GM23338 (cell line): ENCODE measurements around the gene LRFN4. TPM values are rescaled to one million over a fixed set of nuclear protein-coding genes. Genes with fewer than 3 reads are reported as not detected.

ENCODE experiments used
- ATAC-seq: fragments of 200-7000 bp; cut with Tn5 transposase; 3 replicates; pipeline ENCODE4 v1.9.1; 2020
- DNase-seq: peaks from one replicate; pipeline ENCODE4 v3.0.0-alpha.2; 2015; ENCODE audit warnings: low spot score
- H2AFZ ChIP-seq: fragments of 200-600 bp; sonication (generic); 2 replicates; pipeline ENCODE4 v1.8.0; 2016; ENCODE audit warnings: antibody characterized with exemption, mild to moderate bottlenecking, moderate library complexity
- H3F3A ChIP-seq: fragments of 200-600 bp; sonication (generic); replicated peaks from 2 replicates; pipeline ENCODE4 v1.8.0; 2017; ENCODE audit warnings: antibody characterized with exemption, mixed run types, low read depth
- H3K27ac ChIP-seq: fragments of 200-600 bp; sonication (generic); 2 replicates; pipeline ENCODE4 v1.6.1; 2016; ENCODE audit warnings: low read depth
- H3K27me3 ChIP-seq: fragments of 200-600 bp; sonication (generic); 2 replicates; pipeline ENCODE4 v1.8.0; 2016; ENCODE audit warnings: mild to moderate bottlenecking, mixed run types, moderate library complexity; ENCODE audit not compliant: insufficient read depth
- H3K36me3 ChIP-seq: fragments of 200-600 bp; sonication (generic); 2 replicates; pipeline ENCODE4 v1.8.0; 2016; ENCODE audit warnings: mild to moderate bottlenecking; ENCODE audit not compliant: insufficient read depth
- H3K4me1 ChIP-seq: fragments of 200-600 bp; sonication (generic); 2 replicates; pipeline ENCODE4 v1.8.0; 2016; ENCODE audit warnings: mild to moderate bottlenecking, moderate library complexity; ENCODE audit not compliant: insufficient read depth
- H3K4me2 ChIP-seq: fragments of 200-600 bp; sonication (generic); 2 replicates; pipeline ENCODE4 v1.7.1; 2017; ENCODE audit warnings: mixed run types
- H3K4me3 ChIP-seq: fragments of 200-600 bp; sonication (generic); 2 replicates; pipeline ENCODE4 v1.6.1; 2016; ENCODE audit warnings: mixed run types
- H3K79me2 ChIP-seq: fragments of 200-600 bp; sonication (generic); replicated peaks from 2 replicates; pipeline ENCODE4 v1.8.0; 2017; ENCODE audit warnings: mild to moderate bottlenecking; ENCODE audit not compliant: insufficient read depth
- H3K9me2 ChIP-seq: fragments of 200-600 bp; sonication (generic); 2 replicates; pipeline ENCODE4 v1.8.0; 2017; ENCODE audit not compliant: insufficient read depth
- H4K20me1 ChIP-seq: fragments of 200-600 bp; sonication (generic); replicated peaks from 2 replicates; pipeline ENCODE4 v1.8.0; 2017; ENCODE audit warnings: mild to moderate bottlenecking; ENCODE audit not compliant: insufficient read depth
- H3K27ac Mint-ChIP-seq: 2 replicates; pipeline ENCODE4 v1.8.0; 2020; ENCODE audit warnings: inconsistent platforms, mild to moderate bottlenecking, moderate library complexity, mixed read lengths
- H3K27me3 Mint-ChIP-seq: 3 replicates; pipeline ENCODE4 v1.8.0; 2022; ENCODE audit warnings: low read depth, mild to moderate bottlenecking, moderate library complexity, mixed read lengths, inconsistent platforms; ENCODE audit not compliant: insufficient read depth, poor library complexity
- H3K36me3 Mint-ChIP-seq: 3 replicates; pipeline ENCODE4 v1.8.0; 2021; ENCODE audit warnings: low read depth, mild to moderate bottlenecking, inconsistent platforms, moderate library complexity, mixed read lengths
- H3K4me1 Mint-ChIP-seq: 3 replicates; pipeline ENCODE4 v1.8.0; 2020; ENCODE audit warnings: mild to moderate bottlenecking, inconsistent platforms, mixed read lengths
- H3K4me3 Mint-ChIP-seq: 3 replicates; pipeline ENCODE4 v1.8.0; 2021; ENCODE audit warnings: moderate library complexity, mild to moderate bottlenecking, inconsistent platforms, mixed read lengths
- H3K9me3 Mint-ChIP-seq: 3 replicates; pipeline ENCODE4 v1.8.0; 2020; ENCODE audit warnings: moderate library complexity, mild to moderate bottlenecking, inconsistent platforms, mixed read lengths
- CREB1 ChIP-seq: fragments of 250-450 bp; sonication (Bioruptor Pico); IDR thresholded peaks from 2 replicates; pipeline ENCODE4 v1.5.0; 2020; ENCODE audit warnings: low read depth, mild to moderate bottlenecking, moderate library complexity
- ETS1 ChIP-seq: IDR thresholded peaks from 2 replicates; pipeline ENCODE4 v1.6.1; 2016; ENCODE audit warnings: antibody characterized with exemption
- EZH2 ChIP-seq: fragments of 200-600 bp; sonication (generic); IDR thresholded peaks from one replicate; pipeline ENCODE4 v1.8.0; 2017; ENCODE audit warnings: antibody characterized with exemption, mild to moderate bottlenecking, low read depth; ENCODE audit not compliant: unreplicated experiment
- EZH2phosphoT487 ChIP-seq: fragments of 200-600 bp; sonication (generic); IDR thresholded peaks from one replicate; pipeline ENCODE4 v1.8.1; 2018; ENCODE audit warnings: antibody characterized with exemption; ENCODE audit not compliant: unreplicated experiment
- REST ChIP-seq: IDR thresholded peaks from one replicate; pipeline ENCODE4 v1.6.1; 2018; ENCODE audit warnings: antibody characterized with exemption; ENCODE audit not compliant: unreplicated experiment
- STAT1 ChIP-seq: IDR thresholded peaks from one replicate; pipeline ENCODE4 v1.6.1; 2016; ENCODE audit warnings: antibody characterized with exemption; ENCODE audit not compliant: unreplicated experiment
- ZNF114 ChIP-seq: fragments of 250-450 bp; sonication (Bioruptor Pico); IDR thresholded peaks from 2 replicates; pipeline ENCODE4 v1.5.0; 2020; ENCODE audit warnings: mild to moderate bottlenecking, moderate library complexity
- ZNF462 ChIP-seq: fragments of 250-450 bp; sonication (Bioruptor Pico); IDR thresholded peaks from 2 replicates; pipeline ENCODE4 v1.5.0; 2020; ENCODE audit warnings: mild to moderate bottlenecking, moderate library complexity
- polyA plus RNA-seq: library from polyadenylated mRNA; unstranded; fragments of >200 nt; fragmentation: Nextera tagmentation; extraction: Ambion mirVana; gene quantifications from 2 replicates; pipeline ENCODE4 v1.2.1, GENCODE V29; 2016
- total RNA-seq: library from RNA; depleted of rRNA; stranded (reverse); fragments of >200 nt; shearing (Covaris generic); gene quantifications from 2 replicates; pipeline ENCODE4 v1.2.3, GENCODE V29; 2014

Gene LRFN4
- total and polyA plus RNA-seq, 2 experiments from 2014 or later, result 9.8 to 63.5 TPM

- Histone ChIP-seq H3K4me2 (no peak overlapping the region), H3F3A (peaks cover 11% of the 10 kb centered on the region; the same call in 1 of the 2 replicates), H3K27ac (no peak overlapping the region), H3K36me3 (no peaks in the 10 kb centered on the region), H3K79me2 (no peaks in the 10 kb centered on the region), H2AFZ (no peak overlapping the region), H3K9me2 (no peaks in the 10 kb centered on the region), H3K4me1 (peaks cover 11% of the 10 kb centered on the region), H4K20me1 (no peaks in the 10 kb centered on the region), H3K4me3 (no peak overlapping the region), H3K27me3 (no peaks in the 10 kb centered on the region)
- no peak for DNase-seq
- H3K4me3 Mint-ChIP-seq, result no peak overlapping the region
- peaks cover 34% of the 10 kb centered on the region for H3K27me3 Mint-ChIP-seq
- H3K9me3 Mint-ChIP-seq, result no peaks in the 10 kb centered on the region
- no peak for ATAC-seq
- H3K36me3 Mint-ChIP-seq, result peaks cover 2% of the 10 kb centered on the region
- no peak overlapping the region for H3K27ac Mint-ChIP-seq
- TF ChIP-seq ZNF114 (CRISPR knock-in tag) (no peak), STAT1 (no peak), CREB1 (CRISPR knock-in tag) (no peak), ETS1 (no peak), EZH2 (no peak)
- H3K4me1 Mint-ChIP-seq, result peaks cover 9% of the 10 kb centered on the region
Measured at GRCh38 chr11:66858939-66859685, 2.2 kb downstream of the LRFN4 start.

- H4K20me1 ChIP-seq, result no peaks in the 10 kb centered on the region
- DNase-seq (no peak), ATAC-seq (no peak)
- no peaks in the 10 kb centered on the region for H3K27me3 ChIP-seq
- no peaks in the 10 kb centered on the region for H3K36me3 ChIP-seq
- H2AFZ ChIP-seq, result no peak overlapping the region
- peaks cover 11% of the 10 kb centered on the region for H3K4me1 Mint-ChIP-seq
- H3K27ac Mint-ChIP-seq, result no peak overlapping the region
- peaks cover 33% of the 10 kb centered on the region for H3K27me3 Mint-ChIP-seq
- H3K4me3 ChIP-seq, result no peak overlapping the region
- H3K4me1 ChIP-seq, result peaks cover 9% of the 10 kb centered on the region
- no peak overlapping the region for H3K27ac ChIP-seq
- H3K36me3 Mint-ChIP-seq, result peaks cover 2% of the 10 kb centered on the region; the same call in 2 of the 3 replicates
- no peak overlapping the region for H3K4me2 ChIP-seq
- H3K4me3 Mint-ChIP-seq, result no peak overlapping the region
- no peaks in the 10 kb centered on the region for H3K79me2 ChIP-seq
- H3K9me2 ChIP-seq, result no peaks in the 10 kb centered on the region
- no peaks in the 10 kb centered on the region for H3K9me3 Mint-ChIP-seq
- peaks cover 10% of the 10 kb centered on the region; the same call in 1 of the 2 replicates for H3F3A ChIP-seq
- TF ChIP-seq REST, result no peak
- no peak for TF ChIP-seq ZNF462 (CRISPR knock-in tag)
- TF ChIP-seq EZH2phosphoT487, result no peak
Measured at GRCh38 chr11:66859686-66860448, 3.0 kb downstream of the LRFN4 start.
